ELR (cell line): ENCODE results near the gene CMTM5.
"Not testable (repeated sequence)": the region's sequence is repeated elsewhere in the genome, so short reads cannot be mapped to it uniquely, and the experiment has no call there.

Source experiments
- DNase-seq: peaks from one replicate; pipeline ENCODE4 v3.0.0-alpha.2; 2015; ENCODE audit warnings: low read depth

CMTM5 gene

DNA sequence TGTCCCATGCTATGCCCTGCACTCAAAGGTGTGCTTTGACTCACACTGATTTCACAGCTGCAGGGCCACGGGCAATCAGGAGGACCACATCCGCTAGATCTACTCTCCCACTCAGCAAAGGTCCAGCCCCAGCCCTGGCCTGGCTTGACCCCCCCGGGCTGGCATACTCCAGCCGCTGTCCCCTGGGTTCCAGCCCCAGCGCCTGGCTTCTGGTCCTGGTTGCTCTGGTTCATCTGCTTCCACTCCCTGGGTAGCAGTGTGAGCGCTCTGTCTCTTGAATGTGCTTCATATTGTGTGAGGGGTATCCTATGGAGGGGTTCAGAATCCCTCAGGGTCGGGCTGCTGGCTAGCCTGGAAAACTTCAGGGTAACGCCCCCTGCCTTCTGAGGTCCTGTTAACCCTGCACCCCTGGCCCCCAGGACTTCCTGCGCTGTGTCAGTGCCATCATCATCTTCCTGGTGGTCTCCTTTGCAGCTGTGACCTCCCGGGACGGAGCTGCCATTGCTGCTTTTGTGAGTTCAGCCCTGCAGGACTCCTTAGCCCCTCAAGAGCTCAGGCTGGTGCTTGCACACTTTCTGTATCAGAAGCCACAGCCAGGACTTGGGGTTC lies 1.9 kb downstream of the CMTM5 start:
- no peak for DNase-seq

GRCh38 chr14:23379366-23380196 lies 2.7 kb downstream of the CMTM5 start:
- DNase-seq: peak; percentile 33

DNA sequence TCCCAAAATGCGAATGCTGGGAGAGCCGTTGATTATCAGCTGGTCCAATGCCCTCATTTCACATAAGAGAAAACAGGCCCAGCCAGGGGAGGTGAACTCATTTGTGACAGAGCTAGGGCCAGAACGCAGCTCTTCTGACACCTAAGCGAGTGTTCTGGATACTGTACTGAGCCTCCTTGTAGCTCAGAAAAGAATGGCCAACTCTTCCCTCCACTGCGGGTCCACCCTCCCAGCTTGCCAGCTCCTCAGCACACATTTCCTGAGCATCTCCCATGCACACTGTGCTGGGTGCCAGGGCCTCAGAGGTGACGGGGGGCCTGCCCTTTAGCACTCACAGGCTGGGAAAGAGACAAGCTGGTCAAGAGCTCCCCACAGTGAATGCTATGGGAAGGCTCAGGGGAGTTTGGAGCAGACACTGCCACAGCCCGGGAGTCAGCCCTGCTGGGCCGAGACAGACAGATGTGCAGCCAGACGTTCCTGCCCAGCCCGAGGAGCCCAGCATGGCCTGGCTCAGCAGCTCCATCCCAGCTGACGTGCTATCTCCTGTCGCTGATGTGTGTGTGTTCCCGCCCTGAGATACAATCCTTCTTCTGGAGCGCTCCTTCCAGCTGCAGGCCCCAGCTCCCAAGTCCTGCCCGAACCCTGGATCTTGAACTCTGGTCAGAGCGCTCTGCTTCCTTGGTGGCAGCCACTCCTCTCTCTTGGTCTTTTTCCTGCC lies 3.5 kb downstream of the CMTM5 start:
- no peak for DNase-seq

DNA sequence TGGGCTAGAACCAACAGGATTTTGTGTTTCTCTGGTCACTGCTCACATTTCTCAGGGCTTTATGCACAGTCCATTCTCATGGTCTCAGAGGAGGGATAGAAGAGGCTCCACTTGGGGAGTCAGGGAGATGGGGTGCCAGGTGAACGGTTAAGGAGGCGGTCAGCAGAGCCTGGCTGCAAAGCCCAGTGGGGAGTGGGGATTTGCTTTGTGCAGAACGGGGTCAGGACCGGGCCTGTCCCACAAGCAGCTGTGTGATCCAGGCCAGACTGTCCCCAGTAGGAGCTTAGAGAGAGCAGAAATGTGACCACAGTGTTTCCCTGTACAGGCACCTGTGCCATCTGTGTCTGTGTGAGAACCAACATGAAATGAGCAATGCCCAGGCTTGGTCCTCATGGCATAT lies 4.1 kb downstream of the CMTM5 start:
- DNase-seq: no peak

DNA sequence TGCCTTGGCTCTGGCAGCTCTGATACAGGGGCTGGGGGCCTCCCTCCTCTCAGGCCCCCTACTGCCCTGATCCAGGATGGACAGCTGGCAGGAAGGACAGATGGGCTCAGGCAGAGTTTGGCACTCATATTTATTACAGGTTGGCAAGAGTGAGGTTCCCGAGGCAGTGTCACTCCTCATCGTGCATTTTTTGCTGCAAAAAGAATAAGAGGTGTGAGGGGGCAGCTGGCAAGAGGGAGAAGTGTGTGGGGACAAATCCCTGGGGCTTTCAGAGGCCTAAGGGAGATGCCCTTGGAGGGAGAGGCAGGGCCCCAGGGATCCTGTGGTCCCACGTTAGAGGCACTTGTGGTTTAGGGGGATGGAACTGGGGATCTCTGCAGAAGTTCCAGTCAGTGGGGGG lies 5.0 kb downstream of the CMTM5 start:
- no peak for DNase-seq

- no peak for DNase-seq
Measured at GRCh38 chr14:23382276-23382675, 5.4 kb downstream of the CMTM5 start.

DNA sequence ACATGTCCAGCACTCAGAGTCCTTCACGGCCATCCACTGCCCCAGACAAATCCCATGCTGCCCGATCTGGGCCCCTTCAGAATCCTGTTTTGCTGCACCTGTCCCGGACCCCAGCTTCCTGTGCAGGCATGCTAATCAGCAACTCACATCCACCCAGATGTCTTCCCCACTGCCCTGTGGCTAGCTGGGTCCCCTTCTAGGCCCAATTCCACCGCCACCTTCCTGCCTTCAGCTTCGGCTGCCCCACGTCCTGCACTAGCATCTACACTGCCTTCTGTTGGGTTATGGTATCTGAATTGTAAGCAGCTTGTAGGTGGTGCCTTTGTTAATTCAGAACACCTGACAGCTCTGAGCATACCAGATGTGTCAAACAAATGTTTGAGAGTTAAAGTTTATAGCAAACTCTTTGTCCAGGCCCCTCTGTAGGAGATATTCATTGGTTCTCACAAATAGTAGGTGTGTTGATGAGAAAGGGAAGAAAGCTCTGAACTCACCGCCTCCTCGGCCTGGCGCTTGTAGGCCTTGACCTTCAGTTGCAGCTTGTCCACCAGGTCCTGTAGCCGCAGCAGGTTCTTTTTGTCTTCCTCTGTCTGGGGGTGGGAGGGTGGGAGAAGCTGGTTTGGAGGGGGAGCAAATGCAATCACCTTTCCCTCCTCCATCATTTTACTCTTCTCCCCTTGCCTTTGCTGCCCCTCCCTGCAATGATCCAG lies 6.0 kb downstream of the CMTM5 start:
- DNase-seq: no peak

GRCh38 chr14:23384364-23385080 lies 7.7 kb downstream of the CMTM5 start:
- DNase-seq: no peak

DNA sequence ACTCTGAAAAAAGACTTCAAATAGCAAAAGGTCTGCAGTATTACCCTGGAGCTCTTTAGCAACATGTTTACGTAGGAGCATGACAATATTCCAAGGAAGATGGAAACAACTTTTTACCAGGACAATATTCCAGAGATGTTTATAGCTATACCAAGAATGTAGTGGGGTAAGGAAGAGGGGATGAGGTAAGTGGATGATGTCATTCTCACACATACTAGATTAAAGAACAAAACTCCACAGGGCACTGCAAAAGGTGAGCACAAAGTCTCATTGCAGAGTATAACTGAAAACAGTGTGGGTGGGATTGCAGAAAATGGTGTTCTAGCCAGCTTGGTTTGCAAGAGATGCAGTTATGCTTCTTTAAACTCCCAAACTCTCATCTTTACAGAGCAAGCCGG lies 8.4 kb downstream of the CMTM5 start:
- DNase-seq: no peak

GRCh38 chr14:23385642-23386265 lies 8.9 kb downstream of the CMTM5 start:
- no peak for DNase-seq

GRCh38 chr14:23386266-23386657 lies 9.4 kb downstream of the CMTM5 start:
- not testable (repeated sequence) for DNase-seq

DNA sequence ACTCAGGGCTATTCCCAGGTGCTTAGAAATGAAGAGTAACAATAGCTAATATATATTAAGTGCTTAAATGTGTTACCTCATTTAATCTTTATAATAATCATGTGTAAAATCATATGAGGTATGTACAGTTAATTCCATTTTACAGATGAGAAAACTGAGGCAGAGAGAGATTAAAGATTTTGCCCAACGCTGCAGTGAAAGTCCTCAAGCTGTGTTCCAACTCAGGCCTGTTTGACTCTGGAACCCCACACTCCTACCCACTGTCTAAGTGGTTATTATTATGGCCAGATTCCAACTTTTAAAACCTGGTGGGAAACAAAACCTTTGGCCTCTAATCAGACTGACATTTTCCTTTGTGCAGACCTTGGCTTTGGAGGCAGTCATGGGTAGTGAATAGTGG lies 10.2 kb downstream of the CMTM5 start:
- no peak for DNase-seq

GRCh38 chr14:23387916-23388882 lies 11.4 kb downstream of the CMTM5 start:
- no peak for DNase-seq

GRCh38 chr14:23388996-23389395 lies 12.2 kb downstream of the CMTM5 start:
- DNase-seq: no peak

DNA sequence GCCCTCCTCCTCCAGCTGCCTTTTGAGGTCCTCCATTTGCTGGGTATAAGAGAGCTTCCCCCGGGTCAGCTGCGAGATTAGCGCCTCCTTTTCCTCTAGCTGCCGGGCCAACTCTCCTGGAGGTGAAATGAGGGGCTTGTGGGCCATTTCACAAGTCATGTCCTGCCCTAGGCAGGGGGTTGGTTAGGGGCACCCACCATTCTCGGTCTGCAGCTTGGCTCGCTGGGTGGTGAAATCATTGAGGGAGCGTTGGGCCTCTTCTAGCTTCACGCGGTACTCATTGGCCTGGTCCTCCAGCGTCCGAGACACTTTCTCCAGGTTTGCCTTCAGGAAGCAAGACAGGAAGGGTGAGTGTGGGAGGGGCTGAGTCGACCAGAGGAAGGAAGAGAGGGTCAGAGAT lies 12.6 kb downstream of the CMTM5 start:
- no peak for DNase-seq

- not testable (repeated sequence) for DNase-seq
Measured at GRCh38 chr14:23389871-23390270, 13.0 kb downstream of the CMTM5 start.

GRCh38 chr14:23392613-23393012 lies 15.8 kb downstream of the CMTM5 start:
- DNase-seq: no peak

DNA sequence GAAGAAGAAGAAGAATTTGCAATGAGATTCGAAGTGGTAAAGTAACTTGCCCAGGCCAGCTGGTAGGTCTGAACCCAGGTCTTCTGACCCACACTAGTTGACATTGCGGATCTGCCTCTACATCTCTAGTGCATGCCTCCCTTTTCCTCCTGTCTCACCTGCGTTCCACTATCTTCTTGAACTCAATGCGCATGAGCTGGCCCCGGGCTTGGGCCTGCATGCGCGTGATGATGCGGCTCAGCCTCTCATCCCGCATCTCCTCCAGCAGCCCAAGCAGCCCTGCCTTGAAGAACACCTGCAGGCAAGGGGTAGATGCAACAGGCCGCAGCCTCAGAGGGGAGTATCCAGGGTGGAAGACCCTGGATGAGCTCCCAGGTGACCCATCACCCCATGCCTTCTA lies 19.3 kb downstream of the CMTM5 start:
- no peak for DNase-seq

DNA sequence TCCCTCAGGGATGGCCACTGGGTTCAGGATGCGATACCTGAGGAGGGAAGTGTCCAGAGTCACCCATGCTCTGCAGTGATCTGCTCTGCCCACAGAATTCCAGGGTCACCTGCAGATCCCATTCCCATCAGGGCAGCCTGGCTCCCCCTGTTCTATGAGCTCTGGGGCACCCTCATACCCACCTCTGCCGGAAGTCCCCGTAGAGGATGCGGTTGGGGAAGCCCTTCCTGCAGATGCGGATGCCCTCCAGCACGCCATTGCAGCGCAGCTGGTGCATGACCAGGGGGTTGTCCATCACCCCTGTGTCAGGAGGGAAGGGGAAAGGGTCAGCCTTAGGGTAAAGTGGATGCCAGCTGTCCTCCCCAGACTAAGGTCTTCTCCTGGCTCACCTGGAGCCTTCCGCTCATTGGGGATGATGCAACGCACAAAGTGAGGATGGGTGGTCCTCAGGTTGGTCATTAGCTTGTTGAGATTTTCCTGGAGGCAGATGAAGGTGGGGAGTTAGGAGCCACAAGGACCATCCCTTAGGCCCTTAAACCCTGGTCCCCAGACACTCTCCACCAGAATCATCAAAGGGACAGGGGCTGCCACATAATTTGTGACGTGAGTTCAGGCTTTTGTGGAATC lies 20.0 kb downstream of the CMTM5 start:
- DNase-seq: no peak

DNA sequence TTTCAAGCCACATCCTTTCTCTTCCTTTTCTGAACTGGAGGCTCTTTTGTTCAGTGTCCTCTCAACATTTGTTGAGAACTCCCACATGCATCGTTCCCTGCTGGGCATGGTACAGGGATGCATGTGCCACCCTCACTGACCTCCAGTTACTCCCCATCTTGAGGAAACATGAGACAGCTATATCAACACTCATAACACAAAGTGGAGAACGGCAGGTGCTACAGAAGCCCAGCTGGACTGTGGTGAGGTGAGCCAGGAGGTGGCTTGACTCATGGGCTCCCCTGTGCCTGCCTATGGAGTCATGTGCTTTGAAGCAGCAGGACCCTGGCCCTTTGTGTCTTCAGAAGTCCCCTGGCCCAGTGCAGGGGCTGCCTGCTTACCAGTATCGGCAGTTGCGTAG lies 21.5 kb downstream of the CMTM5 start:
- no peak for DNase-seq
